Liver (tissue), 9 donors: ENCODE results near the gene C5. TPM values are rescaled to one million over a fixed set of nuclear protein-coding genes. Genes with fewer than 3 reads are reported as not detected.

ENCODE experiments used
- DNase-seq: peaks from one replicate; pipeline ENCODE4 v3.0.0-alpha.2; 2017; ENCODE audit warnings: low spot score
- H3K27ac ChIP-seq, 2 donors: one replicate each; pipeline ENCODE4 v1.7.0; 2013; ENCODE audit warnings: inconsistent platforms in 2 of 2, low read length in 2 of 2, control low read depth in 1 of 2, low read depth in 1 of 2, mild to moderate bottlenecking in 1 of 2
- H3K27me3 ChIP-seq, 4 donors: one replicate each; pipeline versions ENCODE4 v1.6.1 to v1.7.0; 2013; ENCODE audit warnings: low read length in 3 of 4, inconsistent platforms in 1 of 4, mild to moderate bottlenecking in 1 of 4, moderate library complexity in 1 of 4; ENCODE audit not compliant: control insufficient read depth in 4 of 4, insufficient read depth in 4 of 4
- H3K36me3 ChIP-seq, 4 donors: one replicate each; pipeline versions ENCODE4 v1.6.1 to v1.7.0; 2013; ENCODE audit warnings: low read length in 3 of 4, mild to moderate bottlenecking in 3 of 4, low read depth in 1 of 4, moderate library complexity in 1 of 4; ENCODE audit not compliant: control insufficient read depth in 4 of 4, insufficient read depth in 3 of 4
- H3K4me1 ChIP-seq, 4 donors: one replicate each; pipeline versions ENCODE4 v1.6.1 to v1.7.0; 2013; ENCODE audit warnings: low read length in 3 of 4, mild to moderate bottlenecking in 3 of 4, moderate library complexity in 1 of 4; ENCODE audit not compliant: control insufficient read depth in 4 of 4, insufficient read depth in 4 of 4
- H3K4me3 ChIP-seq, 3 donors: one replicate each; pipeline versions ENCODE4 v1.6.1 to v1.7.0; 2013; ENCODE audit warnings: low read length in 3 of 3, control low read depth in 1 of 3, low read depth in 1 of 3, mild to moderate bottlenecking in 1 of 3
- H3K9ac ChIP-seq, 2 donors: one replicate each; pipeline ENCODE4 v1.7.0; 2013; ENCODE audit warnings: low read length in 2 of 2, mild to moderate bottlenecking in 2 of 2, moderate library complexity in 2 of 2, control low read depth in 1 of 2, low read depth in 1 of 2
- H3K9me3 ChIP-seq, 4 donors: one replicate each; pipeline versions ENCODE4 v1.6.1 to v1.7.0; 2013; ENCODE audit warnings: low read length in 3 of 4; ENCODE audit not compliant: control insufficient read depth in 4 of 4
- EGR1 ChIP-seq, 2 donors: IDR thresholded peaks; 2 replicates each; pipeline ENCODE4 v1.6.1; 2016 to 2018; ENCODE audit warnings: antibody characterized with exemption in 2 of 2, low read depth in 2 of 2
- FOXA1 ChIP-seq: IDR thresholded peaks from 2 replicates; pipeline ENCODE4 v1.6.1; 2016; ENCODE audit warnings: antibody characterized with exemption
- FOXA2 ChIP-seq: IDR thresholded peaks from 2 replicates; pipeline ENCODE4 v1.6.1; 2016; ENCODE audit warnings: antibody characterized with exemption
- GABPA ChIP-seq, 2 donors: IDR thresholded peaks in 1 of 2; conservative IDR thresholded peaks in 1 of 2; 2 replicates each; pipeline ENCODE4 v1.6.1; 2016; ENCODE audit warnings: antibody characterized with exemption in 2 of 2, mild to moderate bottlenecking in 1 of 2, moderate library complexity in 1 of 2
- HNF4A ChIP-seq, 2 donors: conservative IDR thresholded peaks; 2 replicates each; pipeline ENCODE4 v1.6.1; 2016; ENCODE audit warnings: antibody characterized with exemption in 2 of 2, mild to moderate bottlenecking in 2 of 2
- HNF4G ChIP-seq: IDR thresholded peaks from 2 replicates; pipeline ENCODE4 v1.6.1; 2016; ENCODE audit warnings: antibody characterized with exemption
- JUND ChIP-seq, 2 donors: IDR thresholded peaks; 2 replicates each; pipeline ENCODE4 v1.6.1; 2016; ENCODE audit warnings: antibody characterized with exemption in 2 of 2
- NR2F2 ChIP-seq: IDR thresholded peaks from 2 replicates; pipeline ENCODE4 v1.6.1; 2016; ENCODE audit warnings: antibody characterized with exemption
- RAD21 ChIP-seq, 2 donors: IDR thresholded peaks; 2 replicates each; pipeline ENCODE4 v1.6.1; 2016; ENCODE audit warnings: antibody characterized with exemption in 2 of 2, mild to moderate bottlenecking in 2 of 2
- RXRA ChIP-seq, 2 donors: IDR thresholded peaks; 2 replicates each; pipeline ENCODE4 v1.6.1; 2017 to 2018; ENCODE audit warnings: antibody characterized with exemption in 2 of 2, mild to moderate bottlenecking in 1 of 2
- SP1 ChIP-seq: IDR thresholded peaks from 2 replicates; pipeline ENCODE4 v1.6.1; 2018; ENCODE audit warnings: antibody characterized with exemption, mild to moderate bottlenecking
- TAF1 ChIP-seq: conservative IDR thresholded peaks from 2 replicates; pipeline ENCODE4 v1.6.1; 2016; ENCODE audit warnings: antibody characterized with exemption, mild to moderate bottlenecking
- YY1 ChIP-seq: IDR thresholded peaks from 2 replicates; pipeline ENCODE4 v1.6.1; 2016; ENCODE audit warnings: antibody characterized with exemption, mild to moderate bottlenecking
- ZBTB33 ChIP-seq: IDR thresholded peaks from 2 replicates; pipeline ENCODE4 v1.6.1; 2016; ENCODE audit warnings: antibody characterized with exemption
- WGBS: extraction: QIAGEN DNeasy Blood & Tissue Kit; methylation state at CpG from one replicate; pipeline ENCODE4 v1.1.7; 2013; 5-methylcytosine and 5-hydroxymethylcytosine counted together
- polyA plus RNA-seq, 2 donors: library from polyadenylated mRNA; stranded (reverse) in 1 of 2; unstranded in 1 of 2; fragments of 200-250 nt in 1 of 2; fragments of >200 nt in 1 of 2; fragmentation: Nextera tagmentation in 1 of 2; extraction: Ambion mirVana in 1 of 2; gene quantifications; one replicate each; pipeline versions ENCODE4 v1.2.1 to v1.2.3, GENCODE V29; 2013 to 2015
- total RNA-seq, 2 donors: library from RNA; depleted of rRNA; stranded (reverse); fragments of >200 nt; gene quantifications; one replicate each; pipeline ENCODE4 v1.2.3, GENCODE V29; 2014
- TF ChIP-seq, protein P1 (sequence below): fragments of 150-350 bp; IDR thresholded peaks from 2 replicates; pipeline ENCODE4 v1.5.1; 2017; ENCODE audit warnings: improper control_type of control experiment, low read depth, low read length; ENCODE audit not compliant: missing input control
- TF ChIP-seq, protein P2 (sequence below): IDR thresholded peaks from 2 replicates; pipeline ENCODE4 v1.6.1; 2016; ENCODE audit warnings: antibody characterized with exemption
- TF ChIP-seq, protein P3 (sequence below): IDR thresholded peaks from 2 replicates; pipeline ENCODE4 v1.6.1; 2016; ENCODE audit warnings: antibody characterized with exemption
- donor health status: healthy.
- donor health status: healthy.
- donor health status: healthy.
- donor health status: healthy.
- donor health status: healthy.

The C5 gene
- total and polyA plus RNA-seq, 4 donors: 127 to 485 (median 361) TPM

DNA sequence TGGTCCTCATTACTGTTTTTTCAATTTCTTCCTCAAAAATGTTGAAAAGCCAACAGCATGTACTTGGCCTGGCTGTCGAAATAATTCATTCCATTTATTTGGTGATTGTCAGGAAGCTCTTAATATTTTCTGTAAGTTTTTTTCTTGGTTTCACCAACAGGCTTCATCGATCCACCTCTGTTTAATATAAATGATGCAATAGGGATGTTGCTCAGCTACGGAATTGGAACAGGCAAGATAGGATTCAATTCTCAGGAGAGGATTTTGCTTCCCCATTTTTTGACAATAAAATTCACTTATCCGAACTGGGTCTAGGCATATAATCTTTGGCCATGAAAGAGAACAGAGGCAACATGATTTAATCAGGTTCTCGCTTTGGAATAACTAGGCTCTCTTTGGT, 30.8 kb downstream of the C5 start:
- H3K4me1 ChIP-seq: peaks cover 5 to 41% (median 36%) of the 10 kb centered on the region in 4 donors
- WGBS: 35% methylated on average over 5 of the region's 5 CpGs
- peaks cover 5 to 78% (median 62%) of the 10 kb centered on the region in 4 donors for H3K36me3 ChIP-seq
- no peak overlapping the region for H3K9ac ChIP-seq
- H3K27me3 ChIP-seq: no peaks in the 10 kb centered on the region
- H3K27ac ChIP-seq: no peak overlapping the region
- TF ChIP-seq RXRA (IDR thresholded peaks at IDR 0.05): no peak
- TF ChIP-seq, protein P1, sequence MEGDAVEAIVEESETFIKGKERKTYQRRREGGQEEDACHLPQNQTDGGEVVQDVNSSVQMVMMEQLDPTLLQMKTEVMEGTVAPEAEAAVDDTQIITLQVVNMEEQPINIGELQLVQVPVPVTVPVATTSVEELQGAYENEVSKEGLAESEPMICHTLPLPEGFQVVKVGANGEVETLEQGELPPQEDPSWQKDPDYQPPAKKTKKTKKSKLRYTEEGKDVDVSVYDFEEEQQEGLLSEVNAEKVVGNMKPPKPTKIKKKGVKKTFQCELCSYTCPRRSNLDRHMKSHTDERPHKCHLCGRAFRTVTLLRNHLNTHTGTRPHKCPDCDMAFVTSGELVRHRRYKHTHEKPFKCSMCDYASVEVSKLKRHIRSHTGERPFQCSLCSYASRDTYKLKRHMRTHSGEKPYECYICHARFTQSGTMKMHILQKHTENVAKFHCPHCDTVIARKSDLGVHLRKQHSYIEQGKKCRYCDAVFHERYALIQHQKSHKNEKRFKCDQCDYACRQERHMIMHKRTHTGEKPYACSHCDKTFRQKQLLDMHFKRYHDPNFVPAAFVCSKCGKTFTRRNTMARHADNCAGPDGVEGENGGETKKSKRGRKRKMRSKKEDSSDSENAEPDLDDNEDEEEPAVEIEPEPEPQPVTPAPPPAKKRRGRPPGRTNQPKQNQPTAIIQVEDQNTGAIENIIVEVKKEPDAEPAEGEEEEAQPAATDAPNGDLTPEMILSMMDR: no peak
- no peak for TF ChIP-seq SP1
- peak; percentile 19 for TF ChIP-seq ZBTB33
- TF ChIP-seq JUND (IDR thresholded peaks at IDR 0.05): peak in 1 of 2 donors; percentile 7
- TF ChIP-seq RAD21 (IDR thresholded peaks at IDR 0.05): peak in 1 of 2 donors; percentile 8
- TF ChIP-seq, protein P2, sequence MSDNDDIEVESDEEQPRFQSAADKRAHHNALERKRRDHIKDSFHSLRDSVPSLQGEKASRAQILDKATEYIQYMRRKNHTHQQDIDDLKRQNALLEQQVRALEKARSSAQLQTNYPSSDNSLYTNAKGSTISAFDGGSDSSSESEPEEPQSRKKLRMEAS: peak; percentile 14
- TF ChIP-seq FOXA1: no peak
- no peak for TF ChIP-seq EGR1 (IDR thresholded peaks at IDR 0.05; ENCODE audit: low read depth in 2 of 2)
- TF ChIP-seq YY1: no peak
- peak in 1 of 2 donors; percentile 25 for TF ChIP-seq HNF4A (conservative IDR thresholded peaks at IDR 0.05)
- peak; percentile 15 for TF ChIP-seq HNF4G
- no peak for TF ChIP-seq FOXA2
- TF ChIP-seq, protein P3, sequence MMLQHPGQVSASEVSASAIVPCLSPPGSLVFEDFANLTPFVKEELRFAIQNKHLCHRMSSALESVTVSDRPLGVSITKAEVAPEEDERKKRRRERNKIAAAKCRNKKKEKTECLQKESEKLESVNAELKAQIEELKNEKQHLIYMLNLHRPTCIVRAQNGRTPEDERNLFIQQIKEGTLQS: peak; percentile 82
- TF ChIP-seq NR2F2: no peak
- TF ChIP-seq GABPA (IDR thresholded peaks at IDR 0.05 in 1 of 2, conservative IDR thresholded peaks at IDR 0.05 in 1 of 2): no peak
- no peak for TF ChIP-seq TAF1
- no peak for DNase-seq
- no peaks in the 10 kb centered on the region for H3K9me3 ChIP-seq
- H3K4me3 ChIP-seq: no peak overlapping the region

DNA sequence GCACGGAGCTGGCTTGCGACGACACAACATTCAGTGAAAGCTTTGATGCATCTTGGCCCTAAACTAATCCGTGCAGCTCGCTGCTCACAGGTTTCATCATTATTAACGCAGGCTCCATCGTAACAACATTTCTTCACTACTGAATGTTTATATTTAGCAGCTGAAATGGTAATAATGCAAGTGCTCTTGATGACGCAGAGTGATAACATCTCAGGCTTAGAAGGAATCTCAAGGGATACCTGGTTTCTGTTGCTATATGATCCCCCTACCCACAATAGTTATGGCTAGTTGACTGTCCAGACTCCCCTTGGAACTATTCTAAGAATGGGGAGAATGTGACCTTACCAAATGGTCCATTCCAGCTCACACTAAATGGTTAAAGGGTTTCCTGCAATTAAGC, 36.2 kb downstream of the C5 start:
- TF ChIP-seq, protein P1: no peak
- TF ChIP-seq RAD21 (IDR thresholded peaks at IDR 0.05) (no peak), FOXA1 (no peak), JUND (IDR thresholded peaks at IDR 0.05) (no peak), GABPA (IDR thresholded peaks at IDR 0.05 in 1 of 2, conservative IDR thresholded peaks at IDR 0.05 in 1 of 2) (no peak), RXRA (IDR thresholded peaks at IDR 0.05) (no peak), YY1 (no peak), FOXA2 (no peak), HNF4A (conservative IDR thresholded peaks at IDR 0.05) (no peak), ZBTB33 (no peak), SP1 (no peak), HNF4G (no peak), NR2F2 (no peak), TAF1 (no peak), EGR1 (IDR thresholded peaks at IDR 0.05; ENCODE audit: low read depth in 2 of 2) (no peak)
- TF ChIP-seq, protein P2: no peak
- TF ChIP-seq, protein P3: no peak
- no peak for DNase-seq
- peaks cover 4 to 77% (median 68%) of the 10 kb centered on the region in 4 donors for H3K36me3 ChIP-seq
- H3K9ac ChIP-seq: no peak overlapping the region
- H3K9me3 ChIP-seq: no peaks in the 10 kb centered on the region
- H3K27me3 ChIP-seq: no peaks in the 10 kb centered on the region
- 98% methylated on average over 8 of the region's 8 CpGs for WGBS
- H3K4me3 ChIP-seq: no peak overlapping the region
- H3K4me1 ChIP-seq: peaks cover 0 to 3% (median 1%) of the 10 kb centered on the region in 4 donors
- H3K27ac ChIP-seq: no peak overlapping the region
